NCI-H1930 (cell line): ENCODE measurements around the gene HNMT.
"Not testable (repeated sequence)": the region's sequence is repeated elsewhere in the genome, so short reads cannot be mapped to it uniquely, and the experiment has no call there.

Experiments used
- DNase-seq, 2 experiments: peaks; one replicate each; lab custom pipeline; 2025; lab: John Stamatoyannopoulos, UW

Gene HNMT

GRCh38 chr2:137946227-137946626 lies 18.0 kb upstream of the HNMT start:
- DNase-seq: no peak

- no peak for DNase-seq
Measured at GRCh38 chr2:137947032-137947727, 17.1 kb upstream of the HNMT start.

GRCh38 chr2:137947728-137948336 lies 16.4 kb upstream of the HNMT start:
- DNase-seq: no peak

GRCh38 chr2:137948894-137949293 lies 15.4 kb upstream of the HNMT start:
- no peak for DNase-seq

- no peak for DNase-seq
Measured at GRCh38 chr2:137950238-137950637, 14.0 kb upstream of the HNMT start.

- DNase-seq: no peak
Measured at GRCh38 chr2:137951586-137951985, 12.7 kb upstream of the HNMT start.

GRCh38 chr2:137952586-137953129 lies 11.6 kb upstream of the HNMT start:
- DNase-seq: no peak

- DNase-seq: no peak
Measured at GRCh38 chr2:137955536-137955935, 8.7 kb upstream of the HNMT start.

- DNase-seq: no peak
Measured at GRCh38 chr2:137957033-137957432, 7.2 kb upstream of the HNMT start.

GRCh38 chr2:137959166-137959565 lies 5.1 kb upstream of the HNMT start:
- DNase-seq: no peak

GRCh38 chr2:137960223-137960622 lies 4.0 kb upstream of the HNMT start:
- DNase-seq: no peak

- no peak for DNase-seq
Measured at GRCh38 chr2:137961602-137962001, 2.7 kb upstream of the HNMT start.

GRCh38 chr2:137963535-137964065 lies 673 bp upstream of the HNMT start:
- DNase-seq: no peak

GRCh38 chr2:137964859-137965459 lies 686 bp downstream of the HNMT start:
- no peak for DNase-seq

- DNase-seq: no peak
Measured at GRCh38 chr2:137966043-137966442, 1.8 kb downstream of the HNMT start.

- no peak for DNase-seq
Measured at GRCh38 chr2:137967042-137967441, 2.8 kb downstream of the HNMT start.

GRCh38 chr2:137968477-137969417 lies 4.5 kb downstream of the HNMT start:
- DNase-seq: no peak

GRCh38 chr2:137969418-137969765 lies 5.1 kb downstream of the HNMT start:
- DNase-seq: no peak

- DNase-seq: no peak
Measured at GRCh38 chr2:137969876-137970275, 5.6 kb downstream of the HNMT start.

- not testable (repeated sequence) for DNase-seq
Measured at GRCh38 chr2:137971259-137971658, 7.0 kb downstream of the HNMT start.

GRCh38 chr2:137973280-137973679 lies 9.0 kb downstream of the HNMT start:
- DNase-seq: no peak
